ENCODE measurements around the gene RAB22A. TPM values are rescaled to one million over a fixed set of nuclear protein-coding genes. Genes with fewer than 3 reads are reported as not detected.

The RAB22A gene
- total RNA-seq, 1 donor from 2014 or later: 22.6 TPM

DNA sequence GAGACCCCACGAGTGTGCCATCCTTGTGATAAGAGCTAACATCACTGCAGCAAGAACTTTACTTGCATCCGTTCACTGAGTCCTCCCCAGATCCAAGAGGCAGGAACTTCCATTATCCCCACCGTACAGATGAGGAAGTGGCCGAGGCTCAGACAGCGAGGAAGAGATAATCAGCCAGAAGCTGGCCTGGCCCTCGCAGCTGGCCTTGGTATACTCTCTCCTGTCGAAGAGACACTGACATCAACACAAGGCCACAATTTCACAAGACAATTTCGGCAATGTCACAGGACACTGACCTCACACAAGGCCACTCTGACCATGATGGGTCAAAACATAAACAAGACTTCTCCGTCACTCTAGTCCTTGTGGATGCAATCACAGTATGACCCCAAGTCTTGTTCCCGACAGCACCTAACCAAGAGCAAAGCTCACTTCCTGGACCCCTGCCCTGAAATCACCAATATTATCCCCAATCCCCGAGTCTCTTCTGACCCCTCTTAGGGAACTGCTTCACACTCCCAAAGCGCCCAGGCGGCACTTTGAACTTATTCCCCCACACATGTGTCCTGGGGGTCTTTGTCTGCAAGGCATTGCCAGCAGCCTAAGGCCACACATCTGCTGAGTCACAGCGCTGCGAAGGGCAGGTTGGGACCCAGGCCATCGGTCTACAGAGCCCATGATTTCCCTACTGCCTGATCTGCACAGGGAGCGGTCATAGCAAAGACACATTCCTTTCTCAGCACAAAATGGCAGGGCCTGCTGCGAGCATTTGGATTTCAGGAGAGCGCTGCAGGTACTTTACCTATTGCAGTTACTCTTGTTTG, 64.7 kb downstream of the RAB22A start:
- ATAC-seq (peak in 1 of 2 donors; percentile 53), DNase-seq (peak; percentile 52)
- Histone ChIP-seq H3K4me3 (no peak overlapping the region), H3K27me3 (ENCODE audit: low read depth) (no peaks in the 10 kb centered on the region), H3K36me3 (no peaks in the 10 kb centered on the region), H3K27ac (no peak overlapping the region), H3K4me1 (no peaks in the 10 kb centered on the region), H3K9me3 (no peaks in the 10 kb centered on the region)
- intact Hi-C loops (cut with DNase I): no loop called here
- TF ChIP-seq, protein P1, sequence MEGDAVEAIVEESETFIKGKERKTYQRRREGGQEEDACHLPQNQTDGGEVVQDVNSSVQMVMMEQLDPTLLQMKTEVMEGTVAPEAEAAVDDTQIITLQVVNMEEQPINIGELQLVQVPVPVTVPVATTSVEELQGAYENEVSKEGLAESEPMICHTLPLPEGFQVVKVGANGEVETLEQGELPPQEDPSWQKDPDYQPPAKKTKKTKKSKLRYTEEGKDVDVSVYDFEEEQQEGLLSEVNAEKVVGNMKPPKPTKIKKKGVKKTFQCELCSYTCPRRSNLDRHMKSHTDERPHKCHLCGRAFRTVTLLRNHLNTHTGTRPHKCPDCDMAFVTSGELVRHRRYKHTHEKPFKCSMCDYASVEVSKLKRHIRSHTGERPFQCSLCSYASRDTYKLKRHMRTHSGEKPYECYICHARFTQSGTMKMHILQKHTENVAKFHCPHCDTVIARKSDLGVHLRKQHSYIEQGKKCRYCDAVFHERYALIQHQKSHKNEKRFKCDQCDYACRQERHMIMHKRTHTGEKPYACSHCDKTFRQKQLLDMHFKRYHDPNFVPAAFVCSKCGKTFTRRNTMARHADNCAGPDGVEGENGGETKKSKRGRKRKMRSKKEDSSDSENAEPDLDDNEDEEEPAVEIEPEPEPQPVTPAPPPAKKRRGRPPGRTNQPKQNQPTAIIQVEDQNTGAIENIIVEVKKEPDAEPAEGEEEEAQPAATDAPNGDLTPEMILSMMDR (IDR thresholded peaks at IDR 0.05): no peak

DNA sequence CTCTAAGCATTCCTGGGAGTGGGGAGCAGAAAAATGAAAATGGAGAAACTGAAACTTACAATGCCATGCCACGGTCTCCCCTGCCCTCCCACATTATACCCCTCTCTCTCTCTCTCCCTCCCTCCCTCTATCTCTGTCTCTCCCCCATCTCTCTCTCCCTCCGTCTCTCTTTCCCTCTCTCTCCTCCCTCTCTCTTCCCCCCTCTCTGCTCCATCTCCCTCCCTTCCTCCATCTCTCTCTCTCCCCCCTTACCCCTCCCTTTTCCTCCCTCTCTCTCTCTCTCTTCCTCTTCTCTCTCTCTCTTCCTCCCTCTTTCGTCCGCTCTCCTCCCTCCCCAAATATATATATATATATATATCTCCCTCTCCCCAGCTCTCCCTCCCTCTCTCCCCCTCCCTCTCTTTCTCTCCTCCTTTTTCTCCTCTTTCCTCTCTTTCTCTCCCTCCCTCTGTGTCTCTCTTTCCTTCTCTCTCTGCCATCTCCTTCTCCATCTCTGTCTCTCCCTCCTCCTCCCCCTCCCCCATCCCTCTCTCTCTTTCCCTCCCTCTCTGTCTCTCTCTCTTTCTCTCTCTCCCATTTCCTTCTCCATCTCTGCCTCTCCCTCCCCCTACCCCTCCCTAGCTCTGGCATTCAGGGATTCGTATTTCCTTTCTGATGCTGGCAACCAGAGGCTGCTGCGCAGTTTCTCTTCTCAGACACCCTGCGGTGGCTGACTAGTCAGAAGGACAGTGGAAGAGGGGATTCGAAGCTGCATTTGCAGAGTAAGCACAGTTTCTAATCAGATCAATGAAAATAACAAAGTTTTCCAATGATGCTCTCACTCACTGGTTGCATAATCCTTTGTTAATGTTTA, 65.6 kb downstream of the RAB22A start:
- ATAC-seq (no peak), DNase-seq (no peak)
- H3K4me1 ChIP-seq: no peaks in the 10 kb centered on the region
- H3K27me3 ChIP-seq (ENCODE audit: low read depth): no peaks in the 10 kb centered on the region
- no peaks in the 10 kb centered on the region for H3K9me3 ChIP-seq
- no peak overlapping the region for H3K4me3 ChIP-seq
- H3K36me3 ChIP-seq: no peaks in the 10 kb centered on the region
- TF ChIP-seq, protein P1 (IDR thresholded peaks at IDR 0.05): no peak
- no peak overlapping the region for H3K27ac ChIP-seq
- intact Hi-C loops (cut with DNase I): no loop called here

DNA sequence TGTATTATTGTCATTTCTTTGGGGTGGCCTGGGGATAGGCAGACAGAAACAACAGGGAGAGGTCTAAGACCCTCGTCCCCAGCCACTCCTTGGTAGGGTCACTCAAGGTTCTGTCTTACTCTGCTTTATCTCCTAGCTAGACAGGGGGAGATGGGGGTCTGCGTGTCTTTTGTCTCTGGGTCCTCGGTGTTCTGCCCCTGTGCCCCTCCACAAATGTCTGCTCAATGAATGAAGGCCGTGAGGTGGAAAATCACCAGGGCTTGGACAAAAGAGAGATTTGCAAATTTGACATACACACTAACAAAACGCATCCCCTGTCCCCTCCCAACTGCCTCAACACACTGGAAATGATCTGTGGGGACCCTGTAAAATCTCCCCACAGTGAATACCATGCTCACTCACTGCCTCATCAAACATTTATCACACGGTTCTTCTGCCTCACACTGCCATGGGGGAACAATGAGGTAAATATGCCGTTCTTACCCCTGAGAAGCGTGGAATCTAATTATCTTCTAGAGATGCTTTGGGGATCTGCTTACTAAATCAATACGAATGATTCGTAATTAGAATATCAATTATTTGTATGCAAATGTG, 66.3 kb downstream of the RAB22A start:
- no peaks in the 10 kb centered on the region for H3K4me1 ChIP-seq
- DNase-seq (no peak), ATAC-seq (no peak)
- no peak overlapping the region for H3K4me3 ChIP-seq
- TF ChIP-seq, protein P1 (IDR thresholded peaks at IDR 0.05): no peak
- H3K27me3 ChIP-seq (ENCODE audit: low read depth): no peaks in the 10 kb centered on the region
- no peaks in the 10 kb centered on the region for H3K9me3 ChIP-seq
- intact Hi-C loops (cut with DNase I): no loop called here
- H3K36me3 ChIP-seq: no peaks in the 10 kb centered on the region
- no peak overlapping the region for H3K27ac ChIP-seq

DNA sequence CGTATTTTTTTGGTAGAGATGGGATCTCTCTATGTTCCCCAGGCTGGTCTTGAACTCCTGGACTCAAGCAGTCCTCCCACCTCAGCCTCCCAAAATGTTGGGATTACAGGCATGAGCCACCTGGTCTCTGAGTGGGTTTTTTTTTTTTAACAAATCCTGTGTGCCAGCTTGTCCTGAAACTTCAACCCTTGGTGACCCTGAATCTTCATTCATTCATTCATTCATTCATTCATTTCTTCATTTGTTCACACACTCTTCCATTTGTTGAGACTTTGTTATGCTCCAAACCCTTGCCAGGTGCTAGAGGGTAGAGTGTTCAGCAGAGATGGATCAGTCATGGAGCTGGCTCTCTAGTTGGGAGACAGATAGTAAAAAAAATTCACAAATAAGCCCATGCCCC, 67.5 kb downstream of the RAB22A start:
- DNase-seq: no peak
- H3K4me1 ChIP-seq: no peaks in the 10 kb centered on the region
- H3K36me3 ChIP-seq: no peaks in the 10 kb centered on the region
- TF ChIP-seq, protein P1 (IDR thresholded peaks at IDR 0.05): no peak
- intact Hi-C loops (cut with DNase I): no loop called here
- no peak overlapping the region for H3K27ac ChIP-seq
- H3K27me3 ChIP-seq (ENCODE audit: low read depth): no peaks in the 10 kb centered on the region
- no peak overlapping the region for H3K4me3 ChIP-seq
- H3K9me3 ChIP-seq: no peaks in the 10 kb centered on the region
- ATAC-seq: no peak

DNA sequence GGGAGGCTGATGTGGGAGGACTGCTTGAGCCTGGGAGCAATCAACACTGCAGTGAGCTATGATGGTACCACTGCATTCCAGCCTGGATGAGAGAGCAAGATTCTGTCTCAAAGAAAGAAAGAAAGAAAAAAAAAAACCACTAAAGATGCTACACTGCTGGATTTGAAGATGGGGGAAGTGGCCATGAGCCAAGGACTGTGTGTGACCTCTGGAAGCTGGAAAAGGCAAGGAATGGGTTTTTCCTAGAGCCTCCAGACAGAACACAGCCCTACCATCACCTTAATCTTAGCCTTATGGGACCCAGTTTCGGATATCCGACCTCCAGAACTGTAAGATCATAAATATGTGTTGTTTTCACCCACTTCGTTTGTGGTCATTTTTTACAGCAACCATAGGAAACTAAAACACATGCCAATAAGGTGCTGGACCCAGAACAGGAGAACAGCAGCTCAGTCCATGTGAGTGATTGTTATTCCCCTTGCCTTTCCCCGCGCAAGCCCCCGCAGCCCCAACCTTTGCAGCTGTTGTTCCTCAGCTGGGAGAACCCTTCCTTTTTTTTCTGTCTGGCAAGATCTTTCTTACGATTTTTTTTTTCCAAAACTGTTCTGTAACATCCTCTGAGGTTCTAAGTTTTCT, 68.4 kb downstream of the RAB22A start:
- ATAC-seq (no peak), DNase-seq (no peak)
- TF ChIP-seq, protein P1 (IDR thresholded peaks at IDR 0.05): no peak
- intact Hi-C loops (cut with DNase I): no loop called here
- Histone ChIP-seq H3K4me3 (no peak overlapping the region), H3K4me1 (no peaks in the 10 kb centered on the region), H3K36me3 (no peaks in the 10 kb centered on the region), H3K9me3 (peaks cover 4% of the 10 kb centered on the region), H3K27me3 (ENCODE audit: low read depth) (no peaks in the 10 kb centered on the region), H3K27ac (no peak overlapping the region)
